Activated T-helper 1 cell treated with anti-CD3 and anti-CD28 coated beads, Interleukin-2, amount 50 U/mL, for 16 hours (primary cell): ENCODE results near the gene GPR68.
"Not testable (repeated sequence)": the region's sequence is repeated elsewhere in the genome, so short reads cannot be mapped to it uniquely, and the experiment has no call there.

ENCODE experiments used
- DNase-seq, 2 donors: peaks; one replicate each; pipeline ENCODE4 v3.0.0-alpha.2; 2020; ENCODE audit warnings: low read depth in 1 of 2, low spot score in 1 of 2

GPR68 gene

DNA sequence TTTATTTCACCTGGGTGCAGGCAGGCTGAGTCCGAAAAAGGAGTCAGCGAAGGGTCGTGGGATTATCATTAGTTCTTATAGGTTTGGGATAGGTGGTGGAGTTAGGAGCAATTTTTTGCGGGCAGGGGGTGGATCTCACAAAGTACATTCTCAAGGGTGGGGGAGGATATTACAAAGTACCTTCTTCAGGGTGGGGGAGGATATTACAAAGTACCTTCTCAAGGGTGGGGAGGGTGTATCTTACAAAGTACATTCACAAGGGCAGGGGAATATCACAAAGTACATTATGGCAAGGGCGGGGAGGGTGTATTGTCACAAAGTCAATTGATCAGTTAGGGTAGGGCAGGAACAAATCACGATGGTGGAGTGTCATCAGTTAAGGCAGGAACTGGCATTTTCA, 43.7 kb downstream of the GPR68 start:
- DNase-seq, result not testable (repeated sequence)

DNA sequence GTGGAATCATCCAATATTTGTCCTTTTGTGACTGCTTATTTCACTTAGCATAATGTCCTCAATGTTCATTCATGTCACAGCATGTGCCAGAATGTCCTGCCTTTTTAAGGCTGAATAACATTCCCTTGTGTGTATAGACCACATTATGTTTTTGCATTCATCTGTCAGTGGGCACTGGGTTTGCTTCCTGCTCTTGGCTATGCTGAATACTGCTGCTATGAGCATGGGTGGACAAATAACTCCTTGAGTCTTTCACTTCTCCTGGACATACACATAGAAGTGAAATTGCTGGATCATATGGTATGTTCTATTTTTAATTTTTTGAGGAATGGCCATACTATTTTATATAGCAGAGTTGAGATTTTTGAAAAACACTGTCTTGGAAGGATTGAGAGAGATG, 46.9 kb downstream of the GPR68 start:
- no peak for DNase-seq

GRCh38 chr14:91195881-91196280, 48.6 kb downstream of the GPR68 start:
- DNase-seq, result no peak

GRCh38 chr14:91193069-91193468, 51.4 kb downstream of the GPR68 start:
- DNase-seq, result no peak

DNA sequence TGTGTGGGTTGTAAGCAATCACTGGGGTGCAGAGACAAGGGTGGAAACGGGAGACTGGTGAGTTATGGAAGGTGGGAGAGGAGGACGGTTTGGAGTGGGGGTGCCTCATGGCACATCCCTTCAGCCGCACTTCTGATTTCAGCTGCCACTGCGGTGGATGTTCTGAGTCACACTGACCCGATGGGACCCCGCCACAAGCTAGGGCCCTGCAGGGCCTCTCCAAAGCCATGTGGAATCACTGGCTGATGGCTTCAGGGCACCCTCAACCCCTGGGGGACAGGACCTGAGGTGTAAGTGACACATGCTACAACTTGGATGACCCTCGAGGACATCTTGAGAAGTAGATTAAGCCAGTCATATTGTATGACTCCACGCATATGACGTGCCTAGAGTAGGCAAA, 53.7 kb downstream of the GPR68 start:
- no peak for DNase-seq

DNA sequence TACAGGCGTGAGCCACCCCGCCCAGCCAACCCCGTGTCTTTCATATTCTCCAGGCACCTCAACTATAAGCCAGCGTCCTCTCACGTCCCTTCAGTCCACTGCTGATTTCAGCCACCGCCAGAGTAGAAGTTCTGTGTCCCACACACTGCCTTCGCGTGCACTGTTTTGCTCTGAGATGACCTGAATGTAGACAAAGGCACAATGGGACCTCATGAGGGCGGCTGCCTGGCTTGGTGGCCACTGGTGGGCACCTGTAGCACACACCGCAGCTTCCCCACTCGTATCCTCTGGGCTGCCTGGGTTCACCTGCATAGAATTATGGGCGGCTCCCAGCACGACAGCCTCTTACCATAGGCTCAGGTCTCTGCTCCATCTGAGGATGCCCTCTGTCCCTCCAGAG, 57.2 kb downstream of the GPR68 start:
- DNase-seq, result no peak

- DNase-seq, result no peak
Measured at GRCh38 chr14:91186515-91187066, 57.9 kb downstream of the GPR68 start.

DNA sequence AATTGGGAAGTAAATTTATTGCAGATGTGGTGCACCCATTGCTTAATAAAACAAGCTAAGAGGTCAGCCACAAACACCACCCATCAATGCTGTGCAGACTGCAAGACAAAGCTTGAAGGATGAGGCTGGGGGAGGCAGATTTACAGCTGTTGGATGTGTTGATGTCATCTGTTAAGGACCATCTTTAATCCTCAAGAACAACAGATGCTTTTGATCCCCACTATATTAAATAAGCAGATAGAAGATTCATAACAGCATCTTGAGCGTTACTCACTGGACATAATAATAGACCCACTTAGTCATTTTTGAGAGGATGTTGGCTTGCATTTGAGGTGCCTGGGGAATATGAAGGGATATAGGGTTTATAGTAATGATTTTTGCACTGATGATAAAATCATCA, 58.8 kb downstream of the GPR68 start:
- no peak for DNase-seq

GRCh38 chr14:91184559-91184958, 59.9 kb downstream of the GPR68 start:
- DNase-seq, result no peak

DNA sequence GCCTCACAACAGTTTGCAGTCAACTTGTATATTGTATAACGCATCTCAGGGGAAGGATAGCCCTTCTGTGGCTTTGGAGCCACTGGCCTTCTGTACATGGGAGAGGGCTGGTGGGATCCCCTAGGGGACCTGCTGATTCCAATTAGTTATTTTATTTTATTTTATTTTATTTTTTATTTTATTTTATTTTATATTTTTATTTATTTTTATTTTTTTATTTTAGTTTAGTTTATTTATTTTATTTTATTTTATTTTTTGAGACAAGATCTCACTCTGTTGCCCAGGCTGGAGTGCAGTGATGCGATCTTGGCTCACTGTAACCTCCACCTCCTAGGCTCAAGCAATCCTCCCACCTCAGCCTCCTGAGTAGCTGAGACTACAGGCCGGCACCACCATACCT, 61.8 kb downstream of the GPR68 start:
- DNase-seq, result not testable (repeated sequence)
